Natural killer cell (primary cell): ENCODE measurements around the gene POLE4. TPM values are rescaled to one million over a fixed set of nuclear protein-coding genes. Genes with fewer than 3 reads are reported as not detected.

Experiments
- ATAC-seq, 3 donors: fragments of 150-1000 bp in 2 of 3; fragments of 200-7000 bp in 1 of 3; cut with Tn5 transposase; 1 replicate in 1 of 3; 2 replicates in 2 of 3; pipeline ENCODE4 v1.10.0; 2021; ENCODE audit warnings: mild to moderate bottlenecking in 2 of 3, moderate library complexity in 2 of 3
- DNase-seq, 2 donors: peaks; one replicate each; pipeline versions ENCODE4 v3.0.0 to v3.0.0-alpha.2; 2013 to 2021; ENCODE audit warnings: mixed read lengths in 1 of 2
- H3K27ac ChIP-seq: one replicate; pipeline ENCODE4 v1.5.1; 2013; ENCODE audit warnings: mild to moderate bottlenecking, low read length
- H3K27me3 ChIP-seq: one replicate; pipeline ENCODE4 v1.6.1; 2013; ENCODE audit warnings: low read length; ENCODE audit not compliant: control insufficient read depth, insufficient read depth
- H3K36me3 ChIP-seq: one replicate; pipeline ENCODE4 v1.6.1; 2013; ENCODE audit warnings: low read length; ENCODE audit not compliant: control insufficient read depth, insufficient read depth
- H3K4me1 ChIP-seq: one replicate; pipeline ENCODE4 v1.6.1; 2013; ENCODE audit warnings: low read length; ENCODE audit not compliant: control insufficient read depth, insufficient read depth
- H3K4me3 ChIP-seq: one replicate; pipeline ENCODE4 v1.5.1; 2013; ENCODE audit warnings: low read length
- H3K9me3 ChIP-seq: one replicate; pipeline ENCODE4 v1.6.1; 2013; ENCODE audit warnings: low read length; ENCODE audit not compliant: control insufficient read depth, insufficient read depth
- H3K27ac Mint-ChIP-seq, 2 donors: one replicate each; pipeline ENCODE4 v1.8.0; 2022; ENCODE audit warnings: mild to moderate bottlenecking in 2 of 2, mixed read lengths in 2 of 2, moderate library complexity in 1 of 2
- H3K27me3 Mint-ChIP-seq, 2 donors: one replicate each; pipeline ENCODE4 v1.8.0; 2022; ENCODE audit warnings: low read depth in 2 of 2, mixed read lengths in 2 of 2
- H3K36me3 Mint-ChIP-seq: one replicate; pipeline ENCODE4 v1.8.0; 2022; ENCODE audit warnings: mixed read lengths
- H3K4me1 Mint-ChIP-seq, 2 donors: one replicate each; pipeline ENCODE4 v1.8.0; 2022; ENCODE audit warnings: mixed read lengths in 2 of 2
- H3K4me3 Mint-ChIP-seq: one replicate; pipeline ENCODE4 v1.8.0; 2022; ENCODE audit warnings: mild to moderate bottlenecking, moderate library complexity, mixed read lengths
- H3K9me3 Mint-ChIP-seq, 2 donors: one replicate each; pipeline ENCODE4 v1.8.0; 2022; ENCODE audit warnings: mixed read lengths in 2 of 2
- WGBS: methylation state at CpG from one replicate; pipeline ENCODE4 v1.1.7; 2013; ENCODE audit warnings: missing lambda C conversion rate; ENCODE audit not compliant: insufficient coverage; 5-methylcytosine and 5-hydroxymethylcytosine counted together
- intact Hi-C: fragments of 100-400 bp; cut with micrococcal nuclease; formaldehyde crosslinking; loops from one replicate; pipeline ENCODE4 v1.14.2; 2022
- total RNA-seq, 4 donors: library from RNA; stranded (reverse); fragments of 120-200 nt in 1 of 4; gene quantifications; one replicate each; pipeline versions ENCODE4 v1.2.3 to v1.2.4, GENCODE V29; 2013 to 2022
- TF ChIP-seq, protein P1 (sequence below): fragments of 200-600 bp; IDR thresholded peaks from one replicate; pipeline ENCODE4 v1.8.0; 2022; ENCODE audit warnings: antibody characterized with exemption

Gene POLE4, protein sequence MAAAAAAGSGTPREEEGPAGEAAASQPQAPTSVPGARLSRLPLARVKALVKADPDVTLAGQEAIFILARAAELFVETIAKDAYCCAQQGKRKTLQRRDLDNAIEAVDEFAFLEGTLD
- total RNA-seq, result 10 to 100 TPM; 31.1 to 35.3 (median 34.4) TPM
- total RNA-seq (2013), result 52.2 TPM

DNA sequence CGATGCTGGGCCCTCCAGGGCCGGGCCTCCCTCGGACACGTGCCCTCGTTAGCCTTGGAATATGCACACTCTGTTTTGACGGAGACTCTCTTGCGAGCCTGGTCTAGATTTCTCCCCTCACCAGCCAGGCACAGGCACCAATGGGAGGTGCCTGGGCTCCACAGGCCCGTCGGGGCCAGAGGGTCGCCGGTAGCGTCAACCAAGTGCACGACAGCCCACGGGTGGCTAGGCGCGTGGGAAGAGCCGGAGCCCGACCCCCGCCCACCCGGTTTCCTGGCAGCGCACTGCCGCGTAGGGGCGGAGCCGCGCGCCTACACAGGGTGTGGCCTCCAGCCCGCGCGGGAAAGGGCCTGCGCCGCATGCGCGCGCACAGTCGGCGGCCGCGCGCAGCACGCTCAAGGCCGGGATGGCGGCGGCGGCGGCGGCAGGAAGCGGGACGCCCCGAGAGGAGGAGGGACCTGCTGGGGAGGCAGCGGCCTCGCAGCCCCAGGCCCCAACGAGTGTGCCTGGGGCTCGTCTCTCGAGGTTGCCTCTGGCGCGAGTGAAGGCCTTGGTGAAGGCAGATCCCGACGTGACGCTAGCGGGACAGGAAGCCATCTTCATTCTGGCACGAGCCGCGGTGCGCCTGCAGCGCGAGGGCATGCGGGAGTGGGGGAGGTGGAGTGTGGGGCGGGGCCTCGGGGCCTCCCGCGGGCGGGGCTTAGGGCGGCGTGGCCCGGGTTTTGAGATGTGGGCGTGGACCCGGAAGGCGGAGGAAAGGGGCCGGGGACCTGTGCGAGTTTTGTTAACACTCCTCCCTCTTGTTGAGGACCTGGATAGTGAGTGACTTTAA lies at the start of gene POLE4:
TSS of gene POLE4 (plus strand) at position 370 of the 832 bp plus-strand sequence. CDS start at position 407, 37 bp downstream.
- H3K9me3 ChIP-seq, result no peaks in the 10 kb centered on the region
- intact Hi-C loops, result no loop called here
- H3K9me3 Mint-ChIP-seq, result no peaks in the 10 kb centered on the region
- H3K4me3 ChIP-seq, result peak within 1 kb of the TSS; percentile 76
- ATAC-seq (peak; percentile 91 to 97 (median 93)), DNase-seq (peak; percentile 86 to 94)
- peaks cover 13% of the 10 kb centered on the region for H3K4me1 ChIP-seq
- H3K36me3 Mint-ChIP-seq, result no peaks in the 10 kb centered on the region
- 1% methylated on average over 81 of the region's 81 CpGs for WGBS
- H3K4me1 Mint-ChIP-seq, result peaks cover 28 to 29% of the 10 kb centered on the region in 2 donors
- no peaks in the 10 kb centered on the region for H3K27me3 Mint-ChIP-seq
- H3K27ac ChIP-seq, result peak within 1 kb of the TSS; percentile 92
- H3K27ac Mint-ChIP-seq, result peak within 1 kb of the TSS; percentile 75 to 88
- H3K4me3 Mint-ChIP-seq, result peak within 1 kb of the TSS; percentile 82
- peaks cover 5% of the 10 kb centered on the region for H3K36me3 ChIP-seq
- TF ChIP-seq, protein P1, sequence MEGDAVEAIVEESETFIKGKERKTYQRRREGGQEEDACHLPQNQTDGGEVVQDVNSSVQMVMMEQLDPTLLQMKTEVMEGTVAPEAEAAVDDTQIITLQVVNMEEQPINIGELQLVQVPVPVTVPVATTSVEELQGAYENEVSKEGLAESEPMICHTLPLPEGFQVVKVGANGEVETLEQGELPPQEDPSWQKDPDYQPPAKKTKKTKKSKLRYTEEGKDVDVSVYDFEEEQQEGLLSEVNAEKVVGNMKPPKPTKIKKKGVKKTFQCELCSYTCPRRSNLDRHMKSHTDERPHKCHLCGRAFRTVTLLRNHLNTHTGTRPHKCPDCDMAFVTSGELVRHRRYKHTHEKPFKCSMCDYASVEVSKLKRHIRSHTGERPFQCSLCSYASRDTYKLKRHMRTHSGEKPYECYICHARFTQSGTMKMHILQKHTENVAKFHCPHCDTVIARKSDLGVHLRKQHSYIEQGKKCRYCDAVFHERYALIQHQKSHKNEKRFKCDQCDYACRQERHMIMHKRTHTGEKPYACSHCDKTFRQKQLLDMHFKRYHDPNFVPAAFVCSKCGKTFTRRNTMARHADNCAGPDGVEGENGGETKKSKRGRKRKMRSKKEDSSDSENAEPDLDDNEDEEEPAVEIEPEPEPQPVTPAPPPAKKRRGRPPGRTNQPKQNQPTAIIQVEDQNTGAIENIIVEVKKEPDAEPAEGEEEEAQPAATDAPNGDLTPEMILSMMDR, result no peak
- H3K27me3 ChIP-seq, result no peaks in the 10 kb centered on the region

DNA sequence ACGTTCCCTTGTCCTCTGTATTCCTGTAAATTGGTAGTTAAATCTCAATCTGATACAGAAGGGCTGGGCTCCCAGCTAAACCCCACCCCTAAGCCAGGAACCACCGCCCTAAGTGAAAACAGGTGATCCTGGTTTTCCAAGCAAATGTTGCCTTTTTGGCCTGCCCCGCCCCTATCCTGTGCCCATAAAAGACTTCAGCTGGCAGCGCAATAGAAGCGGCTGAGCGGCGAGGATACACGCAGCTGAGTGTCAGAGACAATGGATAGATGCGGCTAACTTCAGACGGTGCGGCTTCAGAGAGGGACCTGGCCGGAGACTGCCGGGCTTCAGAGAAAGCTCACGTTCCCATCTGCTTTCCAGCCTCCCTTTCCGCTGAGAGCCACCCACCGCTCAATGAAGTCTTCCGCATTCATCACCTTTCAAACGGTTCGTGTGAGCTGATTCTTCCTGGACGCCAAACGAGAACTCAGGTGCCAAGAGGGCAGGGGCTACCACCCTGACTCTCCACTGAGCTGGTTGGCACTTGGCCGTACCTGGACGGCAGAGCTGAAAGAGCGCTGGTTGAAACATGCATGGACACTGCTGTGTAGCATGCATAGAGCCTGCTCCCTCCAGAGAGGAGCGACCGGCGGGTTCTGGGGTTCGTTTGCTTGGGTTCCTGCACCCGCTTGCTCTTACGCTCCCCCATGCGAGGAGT lies 49.5 kb upstream of the POLE4 start:
- H3K27ac Mint-ChIP-seq, result no peak overlapping the region
- H3K27me3 ChIP-seq, result peaks cover 8% of the 10 kb centered on the region
- ATAC-seq (peak in 1 of 3 donors; percentile 35), DNase-seq (no peak)
- H3K4me3 ChIP-seq, result no peak overlapping the region
- no peaks in the 10 kb centered on the region for H3K36me3 ChIP-seq
- H3K9me3 ChIP-seq, result no peaks in the 10 kb centered on the region
- WGBS, result 47% methylated on average over 30 of the region's 31 CpGs
- H3K4me1 Mint-ChIP-seq, result peaks cover 0 to 1% of the 10 kb centered on the region in 2 donors
- TF ChIP-seq, protein P1, result no peak
- peaks cover 38 to 40% of the 10 kb centered on the region in 2 donors for H3K27me3 Mint-ChIP-seq
- H3K27ac ChIP-seq, result no peak overlapping the region
- intact Hi-C loops, result no loop called here
- no peaks in the 10 kb centered on the region for H3K36me3 Mint-ChIP-seq
- no peak overlapping the region for H3K4me3 Mint-ChIP-seq
- no peaks in the 10 kb centered on the region for H3K4me1 ChIP-seq
- no peaks in the 10 kb centered on the region for H3K9me3 Mint-ChIP-seq

DNA sequence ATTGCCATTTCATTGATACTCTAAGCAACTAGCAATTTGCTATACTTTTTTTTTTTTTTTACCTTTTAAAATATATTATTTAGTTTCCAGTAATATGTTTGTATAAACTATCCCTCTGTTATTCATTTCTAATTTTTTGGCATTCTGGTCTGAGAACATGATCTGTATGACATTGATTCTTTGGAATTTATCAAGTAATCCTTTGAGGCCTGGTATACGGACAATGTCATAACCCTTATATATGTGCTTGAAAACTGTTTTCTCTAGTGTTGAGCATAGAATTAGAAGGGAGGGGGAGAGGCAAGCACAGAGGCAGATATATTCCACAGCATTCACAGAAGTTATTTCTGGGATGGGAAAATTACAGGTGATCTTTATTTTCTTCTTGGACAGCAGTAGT lies 48.2 kb upstream of the POLE4 start:
- Histone ChIP-seq H3K9me3 (no peaks in the 10 kb centered on the region), H3K27ac (no peak overlapping the region), H3K4me3 (no peak overlapping the region), H3K27me3 (peaks cover 8% of the 10 kb centered on the region), H3K4me1 (peaks cover 3% of the 10 kb centered on the region), H3K36me3 (no peaks in the 10 kb centered on the region)
- ATAC-seq, result no peak
- no CpG with 5 or more reads among the region's 1 CpG for WGBS
- Mint-ChIP-seq H3K36me3 (no peaks in the 10 kb centered on the region), H3K27me3 (peaks cover 40 to 47% of the 10 kb centered on the region in 2 donors), H3K27ac (no peak overlapping the region), H3K4me3 (no peak overlapping the region), H3K4me1 (peaks cover 12 to 14% of the 10 kb centered on the region in 2 donors), H3K9me3 (no peaks in the 10 kb centered on the region)
- intact Hi-C loops, result no loop called here
- DNase-seq, result no peak
- TF ChIP-seq, protein P1, result no peak
